Osteoblast (primary cell): ENCODE results near the gene SF3A1. TPM values are rescaled to one million over a fixed set of nuclear protein-coding genes. Genes with fewer than 3 reads are reported as not detected.
"Not testable (repeated sequence)": the region's sequence is repeated elsewhere in the genome, so short reads cannot be mapped to it uniquely, and the experiment has no call there.

Source experiments
- DNase-seq: peaks from one replicate; pipeline ENCODE4 v3.0.0; 2011; ENCODE audit warnings: low spot score, mixed read lengths; ENCODE audit not compliant: insufficient read length; ENCODE audit errors: missing footprints
- H2AFZ ChIP-seq: 2 replicates; pipeline ENCODE4 v1.6.0; 2011; ENCODE audit warnings: mild to moderate bottlenecking, low read length
- H3K27ac ChIP-seq: 2 replicates; pipeline ENCODE4 v1.5.1; 2011; ENCODE audit warnings: mild to moderate bottlenecking, low read depth, low read length, moderate library complexity
- H3K27me3 ChIP-seq: 2 replicates; pipeline ENCODE4 v1.6.0; 2012; ENCODE audit warnings: mild to moderate bottlenecking, control low read depth, inconsistent platforms, low read length, moderate library complexity; ENCODE audit not compliant: insufficient read depth
- H3K36me3 ChIP-seq: 2 replicates; pipeline ENCODE4 v1.5.1; 2011; ENCODE audit warnings: mild to moderate bottlenecking, low read length, control low read depth, moderate library complexity; ENCODE audit not compliant: insufficient read depth
- H3K4me1 ChIP-seq: 2 replicates; pipeline ENCODE4 v1.5.1; 2011; ENCODE audit warnings: mild to moderate bottlenecking, low read length, control low read depth, moderate library complexity; ENCODE audit not compliant: insufficient read depth
- H3K4me2 ChIP-seq: 2 replicates; pipeline ENCODE4 v1.6.0; 2011; ENCODE audit warnings: mild to moderate bottlenecking, low read length; ENCODE audit not compliant: insufficient read depth
- H3K4me3 ChIP-seq: fragments of 200-600 bp; sonication (generic); 3 replicates; pipeline ENCODE4 v1.5.1; 2012; ENCODE audit warnings: mild to moderate bottlenecking, low read length, inconsistent platforms; ENCODE audit not compliant: insufficient read depth
- H3K79me2 ChIP-seq: 2 replicates; pipeline ENCODE4 v1.6.0; 2012; ENCODE audit warnings: mild to moderate bottlenecking, low read length, control low read depth, inconsistent platforms; ENCODE audit not compliant: insufficient read depth
- H3K9me3 ChIP-seq: 2 replicates; pipeline ENCODE4 v1.5.1; 2011; ENCODE audit warnings: low read depth, low read length, control low read depth
- H4K20me1 ChIP-seq: 2 replicates; pipeline ENCODE4 v1.6.0; 2012; ENCODE audit warnings: mild to moderate bottlenecking, low read length, control low read depth; ENCODE audit not compliant: insufficient read depth
- CTCF ChIP-seq: IDR thresholded peaks from 2 replicates; pipeline ENCODE4 v1.5.1; 2011; ENCODE audit warnings: mild to moderate bottlenecking, low read depth, low read length, moderate library complexity; ENCODE audit errors: extremely low read depth
- total RNA-seq: library from RNA; depleted of rRNA; stranded (reverse); fragments of >200 nt; gene quantifications from 2 replicates; pipeline ENCODE4 v1.2.3, GENCODE V29; 2012

Gene SF3A1
- total RNA-seq, 1 donor: 21.7 TPM

GRCh38 chr22:30338802-30339201, 17.9 kb downstream of the SF3A1 start:
- H3K79me2 ChIP-seq: no peaks in the 10 kb centered on the region
- H3K4me1 ChIP-seq: no peaks in the 10 kb centered on the region

GRCh38 chr22:30338341-30338740, 18.4 kb downstream of the SF3A1 start:
- H3K27ac ChIP-seq, H3K4me2 ChIP-seq, H2AFZ ChIP-seq, H3K4me3 ChIP-seq, H3K27me3 ChIP-seq, H3K79me2 ChIP-seq, H3K9me3 ChIP-seq, H3K4me1 ChIP-seq: not testable (repeated sequence)
- peak; percentile 6 for DNase-seq
- Histone ChIP-seq H3K36me3 (peaks cover 93% of the 10 kb centered on the region), H4K20me1 (peaks cover 13% of the 10 kb centered on the region)

More at GRCh38 chr22:30338802-30339201, 17.9 kb downstream of the SF3A1 start:
- no peak overlapping the region for H3K27ac ChIP-seq
- TF ChIP-seq CTCF: no peak
- H3K4me2 ChIP-seq: no peak overlapping the region
- no peak overlapping the region for H3K4me3 ChIP-seq
- H3K36me3 ChIP-seq: peaks cover 93% of the 10 kb centered on the region
- no peak overlapping the region for H2AFZ ChIP-seq
- peaks cover 13% of the 10 kb centered on the region for H4K20me1 ChIP-seq
- H3K27me3 ChIP-seq: no peaks in the 10 kb centered on the region
- H3K9me3 ChIP-seq: no peaks in the 10 kb centered on the region
- DNase-seq: peak; percentile 44

- Histone ChIP-seq H3K27me3 (no peaks in the 10 kb centered on the region), H3K4me1 (no peaks in the 10 kb centered on the region), H2AFZ (no peak overlapping the region), H3K4me2 (no peak overlapping the region), H3K79me2 (no peaks in the 10 kb centered on the region), H3K36me3 (peaks cover 92% of the 10 kb centered on the region), H3K27ac (no peak overlapping the region), H3K4me3 (no peak overlapping the region), H3K9me3 (no peaks in the 10 kb centered on the region), H4K20me1 (peaks cover 10% of the 10 kb centered on the region)
- no peak for TF ChIP-seq CTCF
- peak; percentile 55 for DNase-seq
Observed at GRCh38 chr22:30337461-30337778, 19.3 kb downstream of the SF3A1 start.

- TF ChIP-seq CTCF: no peak
- peaks cover 91% of the 10 kb centered on the region for H3K36me3 ChIP-seq
- H3K79me2 ChIP-seq: no peaks in the 10 kb centered on the region
- H4K20me1 ChIP-seq: peaks cover 10% of the 10 kb centered on the region
- no peak overlapping the region for H2AFZ ChIP-seq
- no peaks in the 10 kb centered on the region for H3K9me3 ChIP-seq
- DNase-seq: peak; percentile 37
- H3K4me2 ChIP-seq: no peak overlapping the region
- H3K27me3 ChIP-seq: no peaks in the 10 kb centered on the region
- no peak overlapping the region for H3K27ac ChIP-seq
- H3K4me3 ChIP-seq: no peak overlapping the region
- no peaks in the 10 kb centered on the region for H3K4me1 ChIP-seq
Observed at GRCh38 chr22:30336752-30337460, 19.8 kb downstream of the SF3A1 start.
